ENCODE measurements around the gene TSPAN9.

The TSPAN9 gene

DNA sequence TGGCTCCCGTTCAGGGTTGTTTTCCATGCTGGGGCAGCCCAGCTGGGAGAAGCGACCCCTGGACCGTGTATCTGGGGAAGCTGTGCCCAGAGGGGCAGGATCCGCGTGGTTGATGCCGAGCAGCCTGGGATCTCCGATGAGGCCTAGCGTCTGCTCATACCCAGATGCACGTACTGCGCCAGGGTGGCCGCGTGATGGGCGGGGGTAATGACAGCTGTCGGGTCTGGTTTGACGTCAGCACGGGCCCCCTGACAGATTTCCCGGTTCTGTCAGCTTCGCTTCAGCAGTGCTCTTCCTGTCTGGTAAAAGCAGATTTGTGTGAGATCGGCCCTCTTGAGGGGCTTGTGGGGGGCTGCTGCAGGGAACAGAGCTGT lies 147.3 kb downstream of the TSPAN9 start:
- Histone ChIP-seq H3K27ac (no peak overlapping the region), H3K36me3 (replicated peaks) (no peaks in the 10 kb centered on the region), H3K4me3 (ENCODE audit: low read depth, low read length) (no peak overlapping the region), H3K27me3 (replicated peaks) (no peaks in the 10 kb centered on the region)
- in situ Hi-C loops (cut with HindIII; ENCODE audit: low pct_ligation_motif_present, low sequenced_read_pairs) = no loop called here
- TF ChIP-seq, protein P1, sequence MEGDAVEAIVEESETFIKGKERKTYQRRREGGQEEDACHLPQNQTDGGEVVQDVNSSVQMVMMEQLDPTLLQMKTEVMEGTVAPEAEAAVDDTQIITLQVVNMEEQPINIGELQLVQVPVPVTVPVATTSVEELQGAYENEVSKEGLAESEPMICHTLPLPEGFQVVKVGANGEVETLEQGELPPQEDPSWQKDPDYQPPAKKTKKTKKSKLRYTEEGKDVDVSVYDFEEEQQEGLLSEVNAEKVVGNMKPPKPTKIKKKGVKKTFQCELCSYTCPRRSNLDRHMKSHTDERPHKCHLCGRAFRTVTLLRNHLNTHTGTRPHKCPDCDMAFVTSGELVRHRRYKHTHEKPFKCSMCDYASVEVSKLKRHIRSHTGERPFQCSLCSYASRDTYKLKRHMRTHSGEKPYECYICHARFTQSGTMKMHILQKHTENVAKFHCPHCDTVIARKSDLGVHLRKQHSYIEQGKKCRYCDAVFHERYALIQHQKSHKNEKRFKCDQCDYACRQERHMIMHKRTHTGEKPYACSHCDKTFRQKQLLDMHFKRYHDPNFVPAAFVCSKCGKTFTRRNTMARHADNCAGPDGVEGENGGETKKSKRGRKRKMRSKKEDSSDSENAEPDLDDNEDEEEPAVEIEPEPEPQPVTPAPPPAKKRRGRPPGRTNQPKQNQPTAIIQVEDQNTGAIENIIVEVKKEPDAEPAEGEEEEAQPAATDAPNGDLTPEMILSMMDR (IDR thresholded peaks at IDR 0.05; ENCODE audit: low read depth, low read length, missing control alignments) = no peak
- DNase-seq = no peak

GRCh38 chr12:3225154-3225795 lies 148.1 kb downstream of the TSPAN9 start:
- TF ChIP-seq, protein P1 (IDR thresholded peaks at IDR 0.05; ENCODE audit: low read depth, low read length, missing control alignments) = no peak

DNA sequence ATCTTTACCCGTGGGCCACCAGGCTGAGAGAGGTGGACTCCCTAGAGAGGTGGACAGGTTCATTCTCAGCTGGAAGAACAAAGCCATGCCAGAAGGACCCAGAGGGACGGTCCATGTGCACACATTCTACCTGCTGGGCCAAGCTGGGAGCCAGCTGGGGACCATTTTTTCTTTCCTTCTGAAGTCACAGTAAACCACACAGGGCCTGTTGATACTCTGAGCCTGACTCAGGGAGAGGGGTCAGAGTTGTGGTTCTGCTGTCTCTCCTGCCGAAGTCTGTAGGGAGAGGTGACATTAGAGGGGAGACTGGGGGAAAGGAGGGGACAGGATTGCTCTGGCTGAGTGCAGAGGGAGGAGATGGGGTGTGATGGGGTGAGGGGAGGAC lies 148.6 kb downstream of the TSPAN9 start:
- in situ Hi-C loops (cut with HindIII; ENCODE audit: low pct_ligation_motif_present, low sequenced_read_pairs) = no loop called here
- Histone ChIP-seq H3K36me3 (replicated peaks) (no peaks in the 10 kb centered on the region), H3K27ac (peak overlapping the region; percentile 53), H3K27me3 (replicated peaks) (no peaks in the 10 kb centered on the region), H3K4me3 (ENCODE audit: low read depth, low read length) (no peak overlapping the region)
- DNase-seq = peak; percentile 31
- TF ChIP-seq, protein P1 (IDR thresholded peaks at IDR 0.05; ENCODE audit: low read depth, low read length, missing control alignments) = no peak

More at GRCh38 chr12:3225154-3225795, 148.1 kb downstream of the TSPAN9 start:
- peak overlapping the region; percentile 53 for H3K27ac ChIP-seq
- no peaks in the 10 kb centered on the region for H3K27me3 ChIP-seq (replicated peaks)
- DNase-seq = peak; percentile 76
- H3K36me3 ChIP-seq (replicated peaks) = no peaks in the 10 kb centered on the region
- H3K4me3 ChIP-seq (ENCODE audit: low read depth, low read length) = no peak overlapping the region
- in situ Hi-C loops (cut with HindIII; ENCODE audit: low pct_ligation_motif_present, low sequenced_read_pairs) = no loop called here

DNA sequence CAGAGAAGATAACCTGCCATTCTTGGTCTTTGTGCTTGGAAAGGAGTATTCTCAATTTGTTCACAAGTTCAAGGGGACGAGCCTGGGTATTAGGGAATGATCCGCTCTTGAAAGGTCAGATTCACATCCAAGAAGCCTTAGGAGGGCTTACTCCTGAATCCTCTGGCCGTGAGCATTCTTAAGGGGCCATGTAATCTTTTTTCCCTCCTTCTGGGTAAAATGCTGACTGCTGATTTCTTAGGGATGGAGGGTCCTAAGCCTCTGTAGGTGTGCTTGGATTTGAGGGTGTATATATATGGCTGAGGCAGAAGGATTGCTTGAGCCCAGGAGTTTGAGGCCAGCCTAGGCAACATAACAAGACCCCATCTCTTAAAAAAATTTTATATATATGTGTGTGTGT lies 149.1 kb downstream of the TSPAN9 start:
- no peaks in the 10 kb centered on the region for H3K36me3 ChIP-seq (replicated peaks)
- no peak for DNase-seq
- H3K27me3 ChIP-seq (replicated peaks) = no peaks in the 10 kb centered on the region
- TF ChIP-seq, protein P1 (IDR thresholded peaks at IDR 0.05; ENCODE audit: low read depth, low read length, missing control alignments) = no peak
- in situ Hi-C loops (cut with HindIII; ENCODE audit: low pct_ligation_motif_present, low sequenced_read_pairs) = no loop called here
- peak overlapping the region; percentile 53 for H3K27ac ChIP-seq
- no peak overlapping the region for H3K4me3 ChIP-seq (ENCODE audit: low read depth, low read length)

GRCh38 chr12:3227076-3227975 lies 150.1 kb downstream of the TSPAN9 start:
- no peak overlapping the region for H3K27ac ChIP-seq
- in situ Hi-C loops (cut with HindIII; ENCODE audit: low pct_ligation_motif_present, low sequenced_read_pairs) = no loop called here
- H3K36me3 ChIP-seq (replicated peaks) = no peaks in the 10 kb centered on the region

More at GRCh38 chr12:3227076-3227975, 150.1 kb downstream of the TSPAN9 start:
- H3K4me3 ChIP-seq (ENCODE audit: low read depth, low read length) = no peak overlapping the region
- no peak for DNase-seq
- no peaks in the 10 kb centered on the region for H3K27me3 ChIP-seq (replicated peaks)
- TF ChIP-seq, protein P1 (IDR thresholded peaks at IDR 0.05; ENCODE audit: low read depth, low read length, missing control alignments) = peak; percentile 11

All from brain microvascular endothelial cell (primary cell).